Esophagus squamous epithelium (tissue), 5 donors: ENCODE results near the gene TNN. TPM values are rescaled to one million over a fixed set of nuclear protein-coding genes. Genes with fewer than 3 reads are reported as not detected.

Experiments used
- DNase-seq: peaks from one replicate; lab custom pipeline; 2025; lab: John Stamatoyannopoulos, UW
- H3K27ac ChIP-seq, 4 donors: fragments of 200-600 bp; sonication (generic); one replicate each; pipeline ENCODE4 v1.5.1; 2016 to 2019; ENCODE audit warnings: mild to moderate bottlenecking in 1 of 4
- H3K27me3 ChIP-seq, 4 donors: fragments of 200-600 bp; sonication (generic); 1 replicate in 3 of 4; 2 replicates in 1 of 4; pipeline versions ENCODE4 v1.5.1 to v1.6.0; 2017 to 2021; ENCODE audit warnings: antibody characterized with exemption in 1 of 4
- H3K36me3 ChIP-seq, 3 donors: fragments of 200-600 bp; sonication (generic); one replicate each; pipeline ENCODE4 v1.5.1; 2016 to 2019
- H3K4me1 ChIP-seq, 3 donors: fragments of 200-600 bp; sonication (generic); one replicate each; pipeline ENCODE4 v1.5.1; 2017 to 2019
- H3K4me3 ChIP-seq, 4 donors: fragments of 200-600 bp; sonication (generic); 1 replicate in 3 of 4; 2 replicates in 1 of 4; pipeline ENCODE4 v1.5.1; 2016 to 2019; ENCODE audit warnings: mild to moderate bottlenecking in 2 of 4, moderate library complexity in 1 of 4
- H3K9me3 ChIP-seq, 3 donors: fragments of 200-600 bp; sonication (generic); one replicate each; pipeline ENCODE4 v1.5.1; 2016 to 2019
- CTCF ChIP-seq, 6 experiments: fragments of 450-650 bp in 4 of 6; fragments of 200-600 bp in 2 of 6; sonication (generic) in 2 of 6; IDR thresholded peaks; one replicate each; pipeline ENCODE4 v1.5.1; 2016 to 2019; ENCODE audit warnings: antibody characterized with exemption in 6 of 6, mild to moderate bottlenecking in 4 of 6, moderate library complexity in 4 of 6
- POLR2A ChIP-seq, 4 donors: fragments of 450-650 bp; IDR thresholded peaks; one replicate each; pipeline ENCODE4 v1.6.1; 2017; ENCODE audit warnings: antibody characterized with exemption in 4 of 4, mild to moderate bottlenecking in 4 of 4, moderate library complexity in 3 of 4
- WGBS, 2 donors: methylation state at CpG; one replicate each; pipeline ENCODE4 v1.1.5; 2018; 5-methylcytosine and 5-hydroxymethylcytosine counted together
- intact Hi-C: fragments of 100-400 bp; cut with DNase I; formaldehyde crosslinking; loops from one replicate; pipeline ENCODE4 v1.15.0; 2022
- total RNA-seq, 4 donors: library from RNA; depleted of rRNA; stranded (reverse); fragments of >200 nt; gene quantifications; one replicate each; pipeline ENCODE4 v1.1.0, GENCODE V29; 2016
- donor health status: DM: yes; HTN: yes; CAD: no.

TNN gene
- total RNA-seq, 4 donors from 2014 or later, result under 0.01 to 0.09 TPM; not detected in 2

GRCh38 chr1:175164751-175165150, 97.1 kb downstream of the TNN start:
- H3K36me3 ChIP-seq, result peaks cover 0 to 80% (median 11%) of the 10 kb centered on the region in 3 donors
- DNase-seq, result no peak
- no peak overlapping the region for H3K27ac ChIP-seq
- no peak overlapping the region for H3K4me3 ChIP-seq
- intact Hi-C loops, result no loop called here
- 93 to 94% methylated on average over 2 of the region's 2 CpGs for WGBS, 2 donors
- no peaks in the 10 kb centered on the region for H3K27me3 ChIP-seq
- H3K4me1 ChIP-seq, result peaks cover 0 to 8% (median 4%) of the 10 kb centered on the region in 3 donors
- TF ChIP-seq CTCF (IDR thresholded peaks at IDR 0.05) (no peak), POLR2A (IDR thresholded peaks at IDR 0.05) (no peak)
- no peaks in the 10 kb centered on the region for H3K9me3 ChIP-seq

- WGBS, 2 donors, result 81 to 95% methylated on average over 5 of the region's 5 CpGs
- Histone ChIP-seq H3K36me3 (peaks cover 0 to 70% (median 11%) of the 10 kb centered on the region in 3 donors), H3K27ac (no peak overlapping the region)
These were observed 99.1 kb downstream of the TNN start for GRCh38 chr1:175166746-175167145.

DNA sequence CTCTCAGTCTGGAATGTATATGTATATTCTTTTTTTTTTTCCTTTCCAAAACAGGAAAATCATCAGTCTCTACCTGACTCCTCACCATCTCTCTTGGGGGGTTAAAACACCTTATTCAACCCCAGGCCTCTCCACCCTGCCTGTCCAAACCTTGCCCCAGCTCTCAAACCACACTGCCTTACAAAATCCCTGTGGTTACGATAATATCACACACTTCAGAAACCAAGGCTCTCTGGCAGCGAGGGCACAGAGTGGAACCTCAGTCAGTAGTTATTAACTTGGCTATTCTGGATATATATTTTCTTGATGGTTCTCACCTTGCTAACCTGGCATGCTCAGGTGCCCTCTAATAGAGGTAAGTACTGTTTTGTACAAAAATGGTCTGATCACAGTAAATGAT, 100.2 kb downstream of the TNN start:
- H3K4me1 ChIP-seq, result peaks cover 0 to 12% (median 4%) of the 10 kb centered on the region in 3 donors
- H3K27ac ChIP-seq, result no peak overlapping the region
- intact Hi-C loops, result no loop called here
- no peak overlapping the region for H3K4me3 ChIP-seq
- WGBS, 2 donors, result 76 to 90% methylated on average over 2 of the region's 2 CpGs
- no peaks in the 10 kb centered on the region for H3K27me3 ChIP-seq
- DNase-seq, result no peak
- peaks cover 0 to 70% (median 11%) of the 10 kb centered on the region in 3 donors for H3K36me3 ChIP-seq
- no peaks in the 10 kb centered on the region for H3K9me3 ChIP-seq
- TF ChIP-seq POLR2A (IDR thresholded peaks at IDR 0.05) (no peak), CTCF (IDR thresholded peaks at IDR 0.05) (no peak)

More at GRCh38 chr1:175166746-175167145, 99.1 kb downstream of the TNN start:
- DNase-seq, result no peak
- Histone ChIP-seq H3K9me3 (no peaks in the 10 kb centered on the region), H3K4me3 (no peak overlapping the region), H3K27me3 (no peaks in the 10 kb centered on the region), H3K4me1 (peaks cover 0 to 14% (median 4%) of the 10 kb centered on the region in 3 donors)
- intact Hi-C loops, result no loop called here
- no peak for TF ChIP-seq CTCF (IDR thresholded peaks at IDR 0.05)
- TF ChIP-seq POLR2A (IDR thresholded peaks at IDR 0.05), result no peak

GRCh38 chr1:175168782-175169181, 101.1 kb downstream of the TNN start:
- TF ChIP-seq CTCF (IDR thresholded peaks at IDR 0.05) (no peak), POLR2A (IDR thresholded peaks at IDR 0.05) (no peak)
- H3K4me1 ChIP-seq, result peaks cover 0 to 6% (median 0%) of the 10 kb centered on the region in 3 donors
- H3K9me3 ChIP-seq, result no peaks in the 10 kb centered on the region
- intact Hi-C loops, result no loop called here
- H3K4me3 ChIP-seq, result no peak overlapping the region
- no peaks in the 10 kb centered on the region for H3K27me3 ChIP-seq
- H3K36me3 ChIP-seq, result peaks cover 0 to 63% (median 11%) of the 10 kb centered on the region in 3 donors
- 87 to 90% methylated on average over 3 to 4 of the region's 4 CpGs for WGBS, 2 donors
- H3K27ac ChIP-seq, result no peak overlapping the region
- DNase-seq, result no peak

DNA sequence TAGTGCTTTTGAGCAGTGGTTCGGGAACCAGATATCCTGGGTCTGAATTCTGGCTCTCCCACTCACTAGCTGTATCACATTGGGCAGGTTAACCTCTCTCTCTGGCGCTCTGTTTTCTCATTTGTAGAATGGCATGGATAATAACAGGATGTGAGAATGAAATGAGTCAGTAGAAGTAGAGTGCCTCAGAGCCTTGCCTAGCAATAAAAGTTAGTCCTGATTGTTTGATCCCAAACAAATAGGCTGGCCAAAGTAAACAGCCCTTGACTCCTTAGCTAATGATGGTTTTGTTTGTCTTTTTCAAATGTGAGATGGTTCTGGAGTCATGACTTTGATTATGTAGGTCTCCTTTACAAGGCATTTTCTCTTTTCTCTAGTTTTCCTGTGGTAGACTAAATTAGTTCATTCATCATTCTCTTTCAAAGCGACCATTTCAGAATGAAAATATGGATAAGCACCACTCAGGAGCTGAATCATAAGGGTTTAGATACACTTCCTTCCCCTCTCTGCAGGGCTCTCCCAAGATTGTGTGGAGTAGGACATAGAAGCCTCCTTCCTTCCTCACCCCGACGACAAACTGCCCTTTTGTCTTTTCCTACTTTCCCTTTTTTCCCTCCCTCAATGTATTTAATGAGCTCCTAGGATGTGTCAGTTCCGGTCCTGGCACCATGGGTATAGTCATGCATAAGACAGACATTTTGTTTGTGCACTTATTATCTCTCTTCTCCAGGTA, 101.8 kb downstream of the TNN start:
- no peak overlapping the region for H3K4me3 ChIP-seq
- intact Hi-C loops, result no loop called here
- peaks cover 0 to 56% (median 11%) of the 10 kb centered on the region in 3 donors for H3K36me3 ChIP-seq
- H3K27me3 ChIP-seq, result no peaks in the 10 kb centered on the region
- no peaks in the 10 kb centered on the region for H3K9me3 ChIP-seq
- WGBS, 2 donors, result 64 to 66% methylated on average over 6 of the region's 6 CpGs
- no peak for TF ChIP-seq CTCF (IDR thresholded peaks at IDR 0.05)
- TF ChIP-seq POLR2A (IDR thresholded peaks at IDR 0.05), result no peak
- H3K4me1 ChIP-seq, result peaks cover 0 to 6% (median 0%) of the 10 kb centered on the region in 3 donors
- no peak overlapping the region for H3K27ac ChIP-seq
- no peak for DNase-seq
